Parathyroid adenoma (tissue), 2 donors: ENCODE results near the gene SKP1.
A peak's percentile ranks its signal among the peaks of the same experiment; 100 is the strongest.

Experiments used
- H2AFZ ChIP-seq: fragments of 300-600 bp; sonication (generic); one replicate; pipeline ENCODE4 v1.7.0; 2017; ENCODE audit warnings: antibody characterized with exemption, mild to moderate bottlenecking
- H3K27ac ChIP-seq: fragments of 300-600 bp; sonication (generic); one replicate; pipeline ENCODE4 v1.7.0; 2017
- H3K27me3 ChIP-seq: fragments of 300-600 bp; sonication (generic); one replicate; pipeline ENCODE4 v1.7.0; 2017; ENCODE audit warnings: low read length; ENCODE audit not compliant: control insufficient read depth, insufficient read depth
- H3K36me3 ChIP-seq: fragments of 300-600 bp; sonication (generic); one replicate; pipeline ENCODE4 v1.7.0; 2017; ENCODE audit warnings: low read length; ENCODE audit not compliant: control insufficient read depth, insufficient read depth
- H3K4me1 ChIP-seq: fragments of 300-600 bp; sonication (generic); one replicate; pipeline ENCODE4 v1.7.0; 2017; ENCODE audit warnings: control low read depth
- H3K4me2 ChIP-seq: fragments of 300-600 bp; sonication (generic); one replicate; pipeline ENCODE4 v1.7.0; 2017; ENCODE audit warnings: low read length
- H3K4me3 ChIP-seq: fragments of 300-600 bp; sonication (generic); one replicate; pipeline ENCODE4 v1.7.0; 2017; ENCODE audit warnings: low read depth, low read length
- H3K79me2 ChIP-seq: fragments of 300-600 bp; sonication (generic); one replicate; pipeline ENCODE4 v1.7.0; 2017; ENCODE audit warnings: control low read depth
- H3K9ac ChIP-seq: fragments of 300-600 bp; sonication (generic); one replicate; pipeline ENCODE4 v1.7.0; 2017; ENCODE audit warnings: mild to moderate bottlenecking
- H3K9me3 ChIP-seq: fragments of 300-600 bp; sonication (generic); one replicate; pipeline ENCODE4 v1.7.0; 2017; ENCODE audit warnings: low read length; ENCODE audit not compliant: control insufficient read depth
- CTCF ChIP-seq: fragments of 300-600 bp; sonication (generic); IDR thresholded peaks from one replicate; pipeline ENCODE4 v1.7.0; 2017; ENCODE audit warnings: antibody characterized with exemption, mild to moderate bottlenecking
- donor health status: primary hyperparathyroidism.

SKP1 gene

DNA sequence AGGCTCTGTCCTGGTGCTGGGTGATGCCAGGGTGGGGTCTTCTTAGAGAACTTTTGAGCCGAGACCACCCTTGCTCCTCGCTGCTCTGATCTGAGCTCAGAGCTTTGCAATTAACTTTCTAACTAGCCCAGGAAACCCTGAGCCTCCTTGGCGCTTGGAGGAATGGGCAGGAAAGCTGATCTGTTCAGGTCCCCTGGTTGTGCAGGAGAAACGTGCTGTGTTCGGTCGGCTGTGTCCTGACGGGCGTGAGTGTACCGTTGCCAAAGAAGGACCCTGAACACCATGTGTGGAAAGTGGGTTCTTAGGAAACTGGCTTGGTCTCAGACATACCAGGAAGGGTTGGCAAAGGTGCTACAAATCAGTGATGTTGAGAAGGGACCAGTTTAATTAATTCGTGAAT, 60.5 kb downstream of the SKP1 start:
- H3K79me2 ChIP-seq, result no peaks in the 10 kb centered on the region
- TF ChIP-seq CTCF, result no peak
- no peaks in the 10 kb centered on the region for H3K9me3 ChIP-seq
- no peak overlapping the region for H2AFZ ChIP-seq
- H3K27me3 ChIP-seq, result no peaks in the 10 kb centered on the region
- H3K4me3 ChIP-seq, result no peak overlapping the region
- no peak overlapping the region for H3K4me2 ChIP-seq
- no peaks in the 10 kb centered on the region for H3K36me3 ChIP-seq
- H3K27ac ChIP-seq, result no peak overlapping the region
- H3K9ac ChIP-seq, result no peak overlapping the region
- peaks cover 9% of the 10 kb centered on the region for H3K4me1 ChIP-seq

DNA sequence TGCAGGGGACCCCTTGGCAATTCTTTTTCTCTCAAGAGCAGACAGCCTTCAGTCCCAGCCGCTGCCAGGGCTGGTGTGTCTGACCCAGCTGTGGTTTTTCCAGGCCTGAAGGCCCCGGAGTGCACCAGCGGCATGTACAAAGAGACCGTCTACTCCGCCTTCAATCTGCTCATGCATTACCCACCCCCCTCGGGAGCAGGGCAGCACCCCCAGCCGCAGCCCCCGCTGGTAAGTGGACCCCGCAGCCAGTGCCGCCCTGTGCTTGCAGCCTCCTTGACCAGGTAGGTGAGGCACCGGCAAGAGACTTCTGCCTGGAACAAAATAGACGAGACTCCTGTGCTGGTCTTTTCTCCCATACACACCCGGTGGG, 61.0 kb downstream of the SKP1 start:
- no peak for TF ChIP-seq CTCF
- Histone ChIP-seq H3K4me3 (no peak overlapping the region), H3K36me3 (no peaks in the 10 kb centered on the region), H3K4me1 (peaks cover 9% of the 10 kb centered on the region), H3K4me2 (no peak overlapping the region), H3K79me2 (no peaks in the 10 kb centered on the region), H3K9me3 (no peaks in the 10 kb centered on the region), H3K27ac (no peak overlapping the region), H3K27me3 (no peaks in the 10 kb centered on the region), H3K9ac (no peak overlapping the region), H2AFZ (no peak overlapping the region)

DNA sequence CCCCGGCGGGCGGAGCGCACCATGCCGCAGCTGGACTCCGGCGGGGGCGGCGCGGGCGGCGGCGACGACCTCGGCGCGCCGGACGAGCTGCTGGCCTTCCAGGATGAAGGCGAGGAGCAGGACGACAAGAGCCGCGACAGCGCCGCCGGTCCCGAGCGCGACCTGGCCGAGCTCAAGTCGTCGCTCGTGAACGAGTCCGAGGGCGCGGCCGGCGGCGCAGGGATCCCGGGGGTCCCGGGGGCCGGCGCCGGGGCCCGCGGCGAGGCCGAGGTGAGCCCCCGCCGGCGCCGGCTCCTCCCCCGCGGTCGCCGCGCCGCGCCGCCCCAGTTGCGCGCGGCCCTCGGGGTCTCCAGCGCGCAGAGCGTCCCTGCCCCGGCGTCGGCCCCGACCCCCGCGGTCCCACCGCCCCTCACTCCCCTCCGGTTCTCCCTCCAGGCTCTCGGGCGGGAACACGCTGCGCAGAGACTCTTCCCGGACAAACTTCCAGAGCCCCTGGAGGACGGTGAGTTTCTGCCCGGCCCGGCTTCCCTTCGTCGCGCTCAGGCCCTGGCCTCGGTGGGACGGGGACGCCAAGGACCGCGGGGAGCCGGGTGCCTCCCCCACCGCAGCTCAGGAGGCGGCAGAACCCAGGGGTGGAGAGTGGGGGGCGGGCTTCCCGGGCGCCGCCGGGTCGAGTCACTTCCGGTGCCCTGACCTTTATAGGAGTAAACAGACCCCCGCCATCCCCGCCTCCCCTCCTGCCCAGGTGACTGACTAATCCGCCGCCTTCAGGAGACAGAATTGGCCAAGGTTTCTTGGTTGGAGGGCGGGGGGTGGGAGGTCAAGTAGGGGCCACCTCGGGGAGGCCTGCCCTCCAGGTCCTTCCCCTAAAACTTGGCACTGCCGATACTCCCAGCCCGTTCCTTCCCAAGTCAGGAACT, 61.6 kb downstream of the SKP1 start:
- no peaks in the 10 kb centered on the region for H3K79me2 ChIP-seq
- H3K27ac ChIP-seq, result no peak overlapping the region
- no peak overlapping the region for H3K4me2 ChIP-seq
- H3K4me1 ChIP-seq, result peaks cover 9% of the 10 kb centered on the region
- no peaks in the 10 kb centered on the region for H3K36me3 ChIP-seq
- peak overlapping the region; percentile 73 for H2AFZ ChIP-seq
- H3K27me3 ChIP-seq, result no peaks in the 10 kb centered on the region
- TF ChIP-seq CTCF, result no peak
- H3K4me3 ChIP-seq, result no peak overlapping the region
- no peaks in the 10 kb centered on the region for H3K9me3 ChIP-seq
- H3K9ac ChIP-seq, result no peak overlapping the region

DNA sequence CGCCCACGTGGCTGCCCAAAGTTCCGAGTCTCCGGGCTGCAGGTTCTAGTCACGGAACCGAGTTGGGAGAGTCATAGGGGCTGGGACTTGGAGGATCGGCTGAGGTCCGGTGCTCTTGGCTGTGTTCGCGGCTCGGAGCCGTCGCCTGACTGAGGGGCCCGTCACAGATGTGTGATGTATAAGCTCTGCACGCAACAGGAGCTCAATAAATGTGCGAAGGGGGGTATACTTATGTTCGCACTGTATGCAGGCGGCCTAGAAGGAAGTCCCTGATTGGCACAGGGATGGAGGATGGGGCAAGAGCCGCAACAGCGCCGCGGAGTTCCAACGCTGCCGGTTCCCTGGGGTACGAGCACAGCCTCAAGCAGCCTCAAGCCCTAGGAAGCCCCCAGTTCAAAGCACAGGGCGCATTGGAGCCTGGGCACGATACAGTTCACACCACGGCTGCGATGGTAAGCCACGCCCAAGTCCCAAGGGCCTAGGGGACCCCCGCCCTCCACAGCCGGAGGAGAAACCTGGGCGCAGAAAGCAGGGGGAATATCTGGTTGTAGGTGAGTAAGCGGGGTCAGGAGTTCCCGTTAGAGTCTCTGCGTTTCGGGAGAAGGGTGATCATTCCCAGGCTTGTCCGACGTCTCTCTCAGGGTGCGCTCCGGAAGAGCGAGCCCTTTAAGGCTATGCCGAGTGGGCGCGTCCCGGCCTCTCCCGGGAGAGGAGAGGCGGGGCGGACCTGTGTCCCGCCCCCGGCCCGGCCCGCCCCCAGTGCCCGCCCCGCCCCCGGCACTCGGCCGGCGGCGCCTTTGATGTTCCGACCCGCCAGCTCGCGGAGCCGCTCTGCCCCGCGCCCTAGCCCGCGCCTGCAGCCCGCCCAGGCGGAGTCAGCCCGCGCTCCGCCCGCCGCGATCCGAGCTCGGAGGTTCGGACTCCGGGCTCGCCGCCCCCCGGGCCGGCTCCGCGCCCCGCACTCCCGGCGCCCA, 62.6 kb downstream of the SKP1 start, which contains the start of gene TCF7:
TCF7 (plus strand) TSS at position 780 of the 974 bp plus-strand sequence. CDS start 226 bp downstream, outside the sequence.
- Histone ChIP-seq H3K36me3 (no peaks in the 10 kb centered on the region), H2AFZ (peak within 1 kb of the TSS; percentile 94), H3K27me3 (no peaks in the 10 kb centered on the region), H3K79me2 (no peaks in the 10 kb centered on the region), H3K9me3 (no peaks in the 10 kb centered on the region), H3K4me2 (peak within 1 kb of the TSS; percentile 78), H3K9ac (no peak within 1 kb of the TSS), H3K27ac (no peak within 1 kb of the TSS), H3K4me3 (peak within 1 kb of the TSS; percentile 56), H3K4me1 (peaks cover 9% of the 10 kb centered on the region)
- TF ChIP-seq CTCF, result no peak
